HepG2 (cell line): Measurements from ENCODE around the gene VEGFC. TPM values are rescaled to one million over a fixed set of nuclear protein-coding genes. Genes with fewer than 3 reads are reported as not detected.

Experiments used
- ATAC-seq: fragments of 200-7000 bp; cut with Tn5 transposase; 3 replicates; pipeline ENCODE4 v1.9.1; 2020; ENCODE audit warnings: mild to moderate bottlenecking, moderate library complexity
- BruUV-seq: library from RNA; stranded (reverse); fragments of 400-500 nt; replicated peaks from 2 replicates; lab custom pipeline; 2021; lab: Mats Ljungman, UMichigan
- CTCF ChIA-PET: fragments of 300-600 bp; formaldehyde crosslinking; extraction: SDS; loops from one replicate; lab custom pipeline; 2021; ENCODE audit warnings: low total read pairs, inconsistent platforms, low intra/inter-chr PET ratio; lab: Yijun Ruan, JAX
- POLR2A ChIA-PET: fragments of 350-600 bp; sonication (Branson Sonifier 250); formaldehyde crosslinking; loops from one replicate; lab custom pipeline; 2020; ENCODE audit warnings: antibody characterized with exemption, inconsistent platforms; lab: Yijun Ruan, JAX
- DNase-seq: peaks from one replicate; pipeline ENCODE4 v3.0.0-alpha.2; 2015; ENCODE audit warnings: low spot score
- FAIRE-seq: peaks from 3 replicates; lab custom pipeline; 2011; peaks lifted over from hg19 to GRCh38; lab: Jason Lieb, UNC
- H2AFZ ChIP-seq: one replicate; pipeline ENCODE4 v1.6.1; 2011; ENCODE audit warnings: low read length, inconsistent platforms
- H3K27ac ChIP-seq: fragments of 300-600 bp; 3 replicates; pipeline ENCODE4 v1.8.0; 2011; ENCODE audit warnings: mixed run types, mild to moderate bottlenecking, mixed read lengths, low read length, inconsistent platforms; ENCODE audit not compliant: insufficient read depth; ENCODE audit errors: extremely low read length
- H3K27me3 ChIP-seq, 2 experiments: fragments of 200-600 bp in 1 of 2; 2 replicates in 1 of 2; 3 replicates in 1 of 2; pipeline versions ENCODE4 v1.6.0 to v1.8.0; 2011; ENCODE audit warnings: low read length in 2 of 2, mild to moderate bottlenecking in 2 of 2, moderate library complexity in 2 of 2, inconsistent platforms in 1 of 2; ENCODE audit not compliant: insufficient read depth in 2 of 2, control insufficient read depth in 1 of 2
- H3K36me3 ChIP-seq, 2 experiments: fragments of 200-600 bp in 1 of 2; replicated peaks in 1 of 2; 2 replicates in 1 of 2; 3 replicates in 1 of 2; pipeline versions ENCODE4 v1.5.1 to v1.8.0; 2011; ENCODE audit warnings: low read length in 2 of 2, inconsistent platforms in 1 of 2; ENCODE audit not compliant: insufficient read depth in 2 of 2, control insufficient read depth in 1 of 2
- H3K4me1 ChIP-seq: 2 replicates; pipeline ENCODE4 v1.5.1; 2012; ENCODE audit warnings: low read length, inconsistent platforms; ENCODE audit not compliant: insufficient read depth
- H3K4me2 ChIP-seq: 2 replicates; pipeline ENCODE4 v1.6.0; 2011; ENCODE audit warnings: low read depth, low read length, inconsistent platforms
- H3K4me3 ChIP-seq, 3 experiments: fragments of 200-600 bp in 1 of 3; sonication (generic), shearing (Covaris generic) in 1 of 3; replicated peaks in 1 of 3; 2 replicates each; pipeline ENCODE4 v1.5.1; 2011 to 2016; ENCODE audit warnings: low read length in 3 of 3, inconsistent platforms in 2 of 3, low read depth in 2 of 3, mild to moderate bottlenecking in 2 of 3, control low read depth in 1 of 3, mixed read lengths in 1 of 3; ENCODE audit not compliant: insufficient read depth in 1 of 3
- H3K79me2 ChIP-seq: one replicate; pipeline ENCODE4 v1.6.1; 2011; ENCODE audit warnings: low read length, inconsistent platforms; ENCODE audit not compliant: insufficient read depth
- H3K9ac ChIP-seq: 2 replicates; pipeline ENCODE4 v1.6.0; 2011; ENCODE audit warnings: mild to moderate bottlenecking, low read depth, low read length, inconsistent platforms; ENCODE audit not compliant: insufficient read depth
- H3K9me3 ChIP-seq: 2 replicates; pipeline ENCODE4 v1.5.1; 2012; ENCODE audit warnings: mild to moderate bottlenecking, low read length
- H4K20me1 ChIP-seq: 2 replicates; pipeline ENCODE4 v1.6.0; 2011; ENCODE audit warnings: inconsistent platforms, mild to moderate bottlenecking, low read length, moderate library complexity; ENCODE audit not compliant: insufficient read depth
- GABPB1 ChIP-seq: IDR thresholded peaks from 2 replicates; pipeline ENCODE4 v1.6.1; 2016; ENCODE audit warnings: mild to moderate bottlenecking, missing genetic modification reagents, moderate library complexity, missing compliant biosample characterization
- WGBS: methylation state at CpG from one replicate; pipeline ENCODE4 v1.1.6; 2017; ENCODE audit warnings: low lambda C conversion rate; 5-methylcytosine and 5-hydroxymethylcytosine counted together
- in situ Hi-C: cut with HindIII; loops from 2 replicates; pipeline ENCODE4 v1.10.0; 2017; ENCODE audit warnings: low pct_unique_long_range_greater_than_20kb; ENCODE audit not compliant: extremely low pct_ligation_motif_present
- intact Hi-C: fragments of 100-400 bp; cut with micrococcal nuclease; formaldehyde crosslinking; loops from one replicate; pipeline ENCODE4 v1.10.0; 2022; ENCODE audit not compliant: unreplicated experiment
- polyA plus RNA-seq, 8 experiments: library from polyadenylated mRNA; depleted of rRNA in 3 of 8; stranded (reverse) in 7 of 8; unstranded in 1 of 8; fragments of >200 nt; fragmentation: Illumina TruSeq in 4 of 8; extraction: Trizol in 4 of 8; gene quantifications; 2 replicates each; pipeline versions ENCODE4 v1.2.1 to v1.2.3, GENCODE V29; 2011 to 2016; ENCODE audit warnings: low read depth in 4 of 8, missing spikeins in 1 of 8, mixed read lengths in 1 of 8; ENCODE audit not compliant: insufficient read depth in 1 of 8
- total RNA-seq, 5 experiments: library from RNA; depleted of rRNA; stranded (reverse); fragments of >200 nt; fragmentation: Illumina TruSeq; extraction: Trizol; gene quantifications; 2 replicates each; pipeline ENCODE4 v1.2.3, GENCODE V29; 2016; ENCODE audit warnings: low read depth in 1 of 5
- TF ChIP-seq, protein P1 (sequence below): sonication (generic); formaldehyde crosslinking; IDR thresholded peaks from 2 replicates; pipeline ENCODE4 v1.8.0; 2022; ENCODE audit warnings: mild to moderate bottlenecking, missing genetic modification reagents, borderline replicate concordance

The VEGFC gene
- total and polyA plus RNA-seq, 2 of the 13 experiments (the other 11 are each of a cell fraction or from before 2014, with no cell fraction given): not detected

DNA sequence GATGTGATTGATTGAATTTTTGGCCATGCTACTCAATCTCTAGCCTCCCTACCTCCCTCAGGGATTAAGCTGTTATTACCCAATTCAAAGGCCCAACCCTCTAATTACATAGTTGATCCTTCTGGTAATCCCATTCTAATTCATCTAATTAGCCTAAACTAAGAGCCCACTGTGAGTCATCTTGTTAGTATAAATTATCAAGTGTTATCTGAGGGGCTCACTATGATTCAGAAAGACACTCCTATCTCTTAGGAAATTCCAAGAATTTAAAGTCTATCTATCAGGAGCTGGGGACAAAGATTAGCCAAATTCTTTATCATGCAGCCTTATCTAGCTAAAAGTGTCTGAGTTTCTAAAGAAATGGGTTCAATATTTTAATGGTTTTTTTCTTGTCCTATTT lies 32.9 kb upstream of the VEGFC start:
- Histone ChIP-seq H4K20me1 (no peaks in the 10 kb centered on the region), H3K9me3 (no peaks in the 10 kb centered on the region), H2AFZ (no peak overlapping the region), H3K4me2 (no peak overlapping the region), H3K9ac (no peak overlapping the region), H3K36me3 (no peaks in the 10 kb centered on the region), H3K4me3 (no peak overlapping the region), H3K27ac (no peak overlapping the region), H3K4me1 (no peaks in the 10 kb centered on the region), H3K27me3 (peaks cover 0 to 2% of the 10 kb centered on the region in 2 experiments; a peak in 1 of 5 replicates), H3K79me2 (no peaks in the 10 kb centered on the region)
- no TSS peak for BruUV-seq
- FAIRE-seq (no peak), ATAC-seq (no peak), DNase-seq (no peak)
- TF ChIP-seq, protein P1, sequence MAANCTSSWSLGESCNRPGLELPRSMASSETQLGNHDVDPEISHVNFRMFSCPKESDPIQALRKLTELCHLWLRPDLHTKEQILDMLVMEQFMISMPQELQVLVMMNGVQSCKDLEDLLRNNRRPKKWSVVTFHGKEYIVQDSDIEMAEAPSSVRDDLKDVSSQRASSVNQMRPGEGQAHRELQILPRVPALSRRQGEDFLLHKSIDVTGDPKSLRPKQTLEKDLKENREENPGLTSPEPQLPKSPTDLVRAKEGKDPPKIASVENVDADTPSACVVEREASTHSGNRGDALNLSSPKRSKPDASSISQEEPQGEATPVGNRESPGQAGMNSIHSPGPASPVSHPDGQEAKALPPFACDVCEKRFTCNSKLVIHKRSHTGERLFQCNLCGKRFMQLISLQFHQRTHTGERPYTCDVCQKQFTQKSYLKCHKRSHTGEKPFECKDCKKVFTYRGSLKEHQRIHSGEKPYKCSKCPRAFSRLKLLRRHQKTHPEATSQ: no peak
- intact Hi-C loops: no loop called here
- in situ Hi-C loops: no loop called here
- CTCF ChIA-PET: no interaction called here
- POLR2A ChIA-PET: no interaction called here

DNA sequence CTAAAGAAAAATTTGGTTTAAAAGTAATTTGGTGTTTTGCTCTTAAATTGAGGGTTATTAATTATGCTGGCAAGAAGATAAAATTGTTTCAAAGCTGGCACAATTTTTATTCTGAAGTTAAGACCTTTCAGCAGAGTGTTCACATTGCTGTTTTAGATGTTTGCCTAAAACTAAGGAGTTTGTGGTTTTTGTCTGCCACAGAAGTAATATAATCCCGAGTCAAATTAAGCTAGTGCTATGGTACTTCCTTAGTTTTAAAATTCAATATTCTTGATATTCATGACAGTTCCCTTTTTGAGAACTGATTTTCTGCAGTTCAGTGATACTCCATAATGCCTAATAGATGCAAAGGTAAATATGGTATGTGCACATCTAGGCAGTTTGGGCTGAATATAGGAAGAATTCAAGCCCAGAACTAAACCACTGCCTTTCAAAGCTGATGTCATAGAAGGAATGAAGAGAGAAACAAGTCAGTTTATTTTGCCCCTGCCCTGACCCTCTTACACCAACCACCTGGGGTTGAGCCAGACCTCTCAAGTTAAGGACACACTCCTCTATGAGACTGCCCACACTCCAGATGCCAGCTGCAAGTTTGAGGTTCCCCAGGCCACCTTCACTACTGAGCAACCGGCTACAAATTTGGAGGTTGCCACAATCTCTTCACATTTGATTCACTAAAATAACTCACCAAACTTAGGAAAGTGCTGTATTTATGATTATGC lies 32.1 kb upstream of the VEGFC start:
- intact Hi-C loops: no loop called here
- H3K36me3 ChIP-seq: no peaks in the 10 kb centered on the region
- no peaks in the 10 kb centered on the region for H3K9me3 ChIP-seq
- no peak overlapping the region for H3K4me3 ChIP-seq
- no peak overlapping the region for H2AFZ ChIP-seq
- FAIRE-seq: no peak
- WGBS: 4% methylated on average over 2 of the region's 2 CpGs
- in situ Hi-C loops: no loop called here
- CTCF ChIA-PET: no interaction called here
- H3K4me1 ChIP-seq: no peaks in the 10 kb centered on the region
- no peak overlapping the region for H3K4me2 ChIP-seq
- POLR2A ChIA-PET: no interaction called here
- peaks cover 0 to 2% of the 10 kb centered on the region in 2 experiments; a peak in 1 of 5 replicates for H3K27me3 ChIP-seq
- no peak for DNase-seq
- H3K79me2 ChIP-seq: no peaks in the 10 kb centered on the region
- no TSS peak for BruUV-seq
- no peak for TF ChIP-seq GABPB1 (CRISPR knock-in tag)
- no peaks in the 10 kb centered on the region for H4K20me1 ChIP-seq
- no peak overlapping the region for H3K9ac ChIP-seq
- H3K27ac ChIP-seq: no peak overlapping the region
- no peak for ATAC-seq
